ENCODE results near the gene TAF11L7. TPM values are rescaled to one million over a fixed set of nuclear protein-coding genes. Genes with fewer than 3 reads are reported as not detected.

TAF11L7 gene
- not detected in 5 replicates for total RNA-seq (2022; extraction: Qiagen RNA extraction; ENCODE audit: low read depth)

GRCh38 chr5:17585658-17586057 is at the start of gene TAF11L7:
Gene TAF11L7, minus strand, starts transcription at chr5:17585758.

GRCh38 chr5:17634160-17634559 is 48.6 kb upstream of the TAF11L7 start, which contains the start of gene TAF11L14:
Gene TAF11L14, plus strand, starts transcription at chr5:17634460.

GRCh38 chr5:17631788-17632187 is 46.2 kb upstream of the TAF11L7 start, which contains the start of gene TAF11L13:
Gene TAF11L13, plus strand, starts transcription at chr5:17632088.

GRCh38 chr5:17610092-17610491 is 24.5 kb upstream of the TAF11L7 start, which contains the start of gene TAF11L12:
Gene TAF11L12, plus strand, starts transcription at chr5:17610392.

GRCh38 chr5:17603880-17604279 is 18.3 kb upstream of the TAF11L7 start, which contains the start of gene TAF11L11:
Gene TAF11L11, plus strand, starts transcription at chr5:17604183.

GRCh38 chr5:17597728-17598127 is 12.2 kb upstream of the TAF11L7 start, which contains the start of gene TAF11L10:
Gene TAF11L10, minus strand, starts transcription at chr5:17597828.

GRCh38 chr5:17594255-17594654 is 8.7 kb upstream of the TAF11L7 start, which contains the start of gene TAF11L9:
Gene TAF11L9, minus strand, starts transcription at chr5:17594394.

GRCh38 chr5:17590860-17591259 is 5.3 kb upstream of the TAF11L7 start, which contains the start of gene TAF11L8:
Gene TAF11L8, minus strand, starts transcription at chr5:17590960.

Other genes starting within 250 kb of the TAF11L7 start
- not detected in 5 replicates for gene TAF11L2, start 87.5 kb downstream of the TAF11L7 start, total RNA-seq (2022; extraction: Qiagen RNA extraction; ENCODE audit: low read depth)
- not detected in 5 replicates for gene TAF11L3, start 67.4 kb downstream of the TAF11L7 start, total RNA-seq (2022; extraction: Qiagen RNA extraction; ENCODE audit: low read depth)
- gene TAF11L4, start 64.0 kb downstream of the TAF11L7 start, total RNA-seq (2022; extraction: Qiagen RNA extraction; ENCODE audit: low read depth), result not detected in 5 replicates
- not detected in 5 replicates for gene TAF11L5, start 60.5 kb downstream of the TAF11L7 start, total RNA-seq (2022; extraction: Qiagen RNA extraction; ENCODE audit: low read depth)
- gene TAF11L6, start 57.1 kb downstream of the TAF11L7 start, total RNA-seq (2022; extraction: Qiagen RNA extraction; ENCODE audit: low read depth), result not detected in 5 replicates
- gene TAF11L8, start 5.2 kb upstream of the TAF11L7 start, total RNA-seq (2022; extraction: Qiagen RNA extraction; ENCODE audit: low read depth), result not detected in 5 replicates
- not detected in 5 replicates for gene TAF11L9, start 8.6 kb upstream of the TAF11L7 start, total RNA-seq (2022; extraction: Qiagen RNA extraction; ENCODE audit: low read depth)
- gene TAF11L10, start 12.1 kb upstream of the TAF11L7 start, total RNA-seq (2022; extraction: Qiagen RNA extraction; ENCODE audit: low read depth), result not detected in 5 replicates
- 0.18 to 0.24 TPM in 2 of 5 replicates, not detected in the others for gene TAF11L11, start 18.4 kb upstream of the TAF11L7 start, total RNA-seq (2022; extraction: Qiagen RNA extraction; ENCODE audit: low read depth)
- gene TAF11L12, start 24.6 kb upstream of the TAF11L7 start, total RNA-seq (2022; extraction: Qiagen RNA extraction; ENCODE audit: low read depth), result 0.26 TPM in 1 of 5 replicates, not detected in the others
- gene TAF11L13, start 46.3 kb upstream of the TAF11L7 start, total RNA-seq (2022; extraction: Qiagen RNA extraction; ENCODE audit: low read depth), result not detected in 5 replicates
- gene TAF11L14, start 48.7 kb upstream of the TAF11L7 start, total RNA-seq (2022; extraction: Qiagen RNA extraction; ENCODE audit: low read depth), result not detected in 5 replicates

All from A549 treated with ZK216348 at 1 μM for 4 hours (cell line).